ENCODE measurements around the gene PNPLA2. TPM values are rescaled to one million over a fixed set of nuclear protein-coding genes. Genes with fewer than 3 reads are reported as not detected.
A peak's percentile ranks its signal among the peaks of the same experiment; 100 is the strongest.

The PNPLA2 gene
- 100 to 1,000 TPM; 103 to 266 (median 109) TPM for total RNA-seq

DNA sequence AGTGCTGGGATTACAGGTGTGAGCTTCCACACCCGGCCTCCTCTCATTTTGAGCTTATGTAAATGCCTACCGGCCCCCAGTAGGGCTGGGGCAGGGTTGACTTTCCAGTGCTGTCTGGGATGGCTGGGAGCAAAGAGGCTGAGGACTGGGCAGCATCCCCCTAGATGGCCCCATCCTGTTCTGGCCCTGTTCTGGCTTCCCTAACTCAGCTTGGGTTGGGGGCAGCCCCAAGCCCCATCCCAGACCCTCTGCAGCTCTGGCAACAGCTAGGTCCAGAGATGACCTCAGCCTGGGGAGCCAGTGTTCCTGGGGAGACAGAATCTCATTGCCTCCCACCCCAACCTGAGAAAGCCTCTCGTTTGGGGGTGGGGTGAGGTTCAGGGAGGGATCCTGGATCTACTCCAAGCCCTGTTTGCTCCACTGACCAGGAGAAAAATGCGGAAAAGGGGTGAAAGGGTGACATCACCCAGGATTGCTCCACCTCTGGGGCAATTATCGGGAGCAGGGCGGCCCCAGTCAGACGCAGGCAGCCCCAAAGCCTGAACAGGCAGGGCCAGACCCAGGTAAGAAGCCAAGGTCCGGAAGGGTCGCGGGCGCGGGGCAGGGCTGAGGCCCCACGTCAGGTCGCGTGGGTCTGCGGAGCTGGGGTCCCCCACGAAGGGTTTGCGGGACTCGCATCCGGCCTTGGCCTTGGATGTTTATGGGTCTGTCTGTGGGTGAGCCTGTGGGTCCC, at the start of gene PNPLA2:
TSS of gene PNPLA2 (plus strand) at position 519 of the 733 bp plus-strand sequence. CDS start 805 bp downstream, outside the sequence.
- Histone ChIP-seq H3K27ac (peak within 1 kb of the TSS; percentile 98 to 100), H3K4me3 (peak within 1 kb of the TSS; percentile 82 to 100 (median 94)), H3K27me3 (no peaks in the 10 kb centered on the region), H3K4me1 (peaks cover 12 to 23% of the 10 kb centered on the region in 2 donors), H3K9me3 (no peaks in the 10 kb centered on the region), H3K36me3 (no peaks in the 10 kb centered on the region)
- DNase-seq (ENCODE audit: low spot score in 2 of 2) = peak in 1 of 2 donors; percentile 81
- intact Hi-C loops (cut with DNase I; ENCODE audit: low total_unique reads) = no loop called here
- TF ChIP-seq POLR2AphosphoS5 (IDR thresholded peaks at IDR 0.05) (peak in 2 of 3 donors; percentile 80 to 82), POLR2A (IDR thresholded peaks at IDR 0.05) (peak; percentile 28)
- TF ChIP-seq, protein P1, sequence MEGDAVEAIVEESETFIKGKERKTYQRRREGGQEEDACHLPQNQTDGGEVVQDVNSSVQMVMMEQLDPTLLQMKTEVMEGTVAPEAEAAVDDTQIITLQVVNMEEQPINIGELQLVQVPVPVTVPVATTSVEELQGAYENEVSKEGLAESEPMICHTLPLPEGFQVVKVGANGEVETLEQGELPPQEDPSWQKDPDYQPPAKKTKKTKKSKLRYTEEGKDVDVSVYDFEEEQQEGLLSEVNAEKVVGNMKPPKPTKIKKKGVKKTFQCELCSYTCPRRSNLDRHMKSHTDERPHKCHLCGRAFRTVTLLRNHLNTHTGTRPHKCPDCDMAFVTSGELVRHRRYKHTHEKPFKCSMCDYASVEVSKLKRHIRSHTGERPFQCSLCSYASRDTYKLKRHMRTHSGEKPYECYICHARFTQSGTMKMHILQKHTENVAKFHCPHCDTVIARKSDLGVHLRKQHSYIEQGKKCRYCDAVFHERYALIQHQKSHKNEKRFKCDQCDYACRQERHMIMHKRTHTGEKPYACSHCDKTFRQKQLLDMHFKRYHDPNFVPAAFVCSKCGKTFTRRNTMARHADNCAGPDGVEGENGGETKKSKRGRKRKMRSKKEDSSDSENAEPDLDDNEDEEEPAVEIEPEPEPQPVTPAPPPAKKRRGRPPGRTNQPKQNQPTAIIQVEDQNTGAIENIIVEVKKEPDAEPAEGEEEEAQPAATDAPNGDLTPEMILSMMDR (IDR thresholded peaks at IDR 0.05) = no peak

GRCh38 chr11:769887-770641, 48.6 kb upstream of the PNPLA2 start:
- Histone ChIP-seq H3K36me3 (no peaks in the 10 kb centered on the region), H3K4me3 (no peak overlapping the region), H3K27me3 (no peaks in the 10 kb centered on the region), H3K4me1 (peaks cover 0 to under 1% of the 10 kb centered on the region in 2 donors), H3K9me3 (no peaks in the 10 kb centered on the region), H3K27ac (peak overlapping the region in 1 of 2 donors; percentile 3)
- TF ChIP-seq, protein P1 (IDR thresholded peaks at IDR 0.05) = no peak
- TF ChIP-seq POLR2AphosphoS5 (IDR thresholded peaks at IDR 0.05) (no peak), POLR2A (IDR thresholded peaks at IDR 0.05) (no peak)
- DNase-seq (ENCODE audit: low spot score in 2 of 2) = no peak
- intact Hi-C loops (cut with DNase I; ENCODE audit: low total_unique reads) = loop anchor here (10.0 kb wide), 1 partner anchor 205 kb away; the partner anchor contains the start of genes LMNTD2 and RASSF7

- no peak for DNase-seq (ENCODE audit: low spot score in 2 of 2)
- H3K36me3 ChIP-seq = no peaks in the 10 kb centered on the region
- no peak for TF ChIP-seq POLR2A (IDR thresholded peaks at IDR 0.05)
- TF ChIP-seq, protein P1 (IDR thresholded peaks at IDR 0.05) = no peak
- no peak for TF ChIP-seq POLR2AphosphoS5 (IDR thresholded peaks at IDR 0.05)
Observed at GRCh38 chr11:770642-771616, 47.8 kb upstream of the PNPLA2 start.

DNA sequence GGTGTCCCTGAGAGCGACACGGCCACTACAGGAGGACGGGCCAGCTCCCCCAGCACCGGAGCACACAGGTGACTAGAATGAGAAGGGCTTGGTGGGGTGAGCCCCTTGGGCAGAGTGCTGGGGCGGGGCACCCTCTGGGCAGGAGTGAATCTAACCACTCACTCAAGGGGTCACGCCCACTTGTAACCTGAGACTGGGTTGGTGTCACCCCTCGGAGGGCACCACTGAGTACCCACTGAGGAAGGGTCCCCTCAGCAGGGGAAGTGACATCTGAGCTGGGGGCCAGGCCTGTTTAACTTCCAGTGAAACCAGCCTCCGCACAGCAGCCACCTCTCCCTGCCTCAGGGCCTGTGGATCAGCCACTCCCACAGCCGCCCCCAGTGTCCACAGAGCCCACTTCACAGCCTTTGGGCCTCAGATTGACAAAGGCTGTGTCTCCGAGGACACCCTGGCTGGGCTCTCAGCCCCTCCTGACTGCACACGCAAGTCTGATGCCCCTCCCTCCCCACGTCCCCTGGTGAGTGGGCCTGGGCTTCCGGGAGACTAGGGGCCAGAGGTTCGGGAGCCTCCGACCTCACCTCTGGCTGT, 47.0 kb upstream of the PNPLA2 start:
- Histone ChIP-seq H3K9me3 (no peaks in the 10 kb centered on the region), H3K27ac (peak overlapping the region in 1 of 2 donors; percentile 69), H3K36me3 (no peaks in the 10 kb centered on the region), H3K4me1 (peaks cover 7 to 8% of the 10 kb centered on the region in 2 donors), H3K4me3 (no peak overlapping the region), H3K27me3 (no peaks in the 10 kb centered on the region)
- TF ChIP-seq, protein P1 (IDR thresholded peaks at IDR 0.05) = no peak
- no peak for TF ChIP-seq POLR2A (IDR thresholded peaks at IDR 0.05)
- no peak for TF ChIP-seq POLR2AphosphoS5 (IDR thresholded peaks at IDR 0.05)
- intact Hi-C loops (cut with DNase I; ENCODE audit: low total_unique reads) = loop anchor here (10.0 kb wide), 1 partner anchor 207 kb away; the partner anchor contains the start of genes LMNTD2 and RASSF7
- no peak for DNase-seq (ENCODE audit: low spot score in 2 of 2)

More at GRCh38 chr11:770642-771616, 47.8 kb upstream of the PNPLA2 start:
- Histone ChIP-seq H3K4me3 (no peak overlapping the region), H3K9me3 (no peaks in the 10 kb centered on the region), H3K27ac (peak overlapping the region in 1 of 2 donors; percentile 69), H3K4me1 (peaks cover 3 to 8% of the 10 kb centered on the region in 2 donors), H3K27me3 (no peaks in the 10 kb centered on the region)
- intact Hi-C loops (cut with DNase I; ENCODE audit: low total_unique reads) = loop anchor here (10.0 kb wide), 1 partner anchor 206 kb away; the partner anchor contains the start of genes LMNTD2 and RASSF7
